H1 (cell line): ENCODE measurements around the gene ABCC9. TPM values are rescaled to one million over a fixed set of nuclear protein-coding genes. Genes with fewer than 3 reads are reported as not detected.

ENCODE experiments used
- CTCF ChIA-PET: fragments of 300-600 bp; sonication (Branson Sonifier 250); formaldehyde crosslinking; loops from one replicate; lab custom pipeline; 2021; ENCODE audit not compliant: partially characterized antibody; lab: Charles Lee
- POLR2A ChIA-PET: fragments of 300-600 bp; sonication (Branson Sonifier 250); formaldehyde crosslinking; loops from one replicate; lab custom pipeline; 2021; ENCODE audit warnings: inconsistent platforms; ENCODE audit not compliant: partially characterized antibody; lab: Charles Lee
- DNase-seq, 2 experiments: peaks; one replicate each; pipeline versions ENCODE4 v3.0.0 to v3.0.0-alpha.2; 2010 to 2022; ENCODE audit warnings: low spot score in 2 of 2, low read depth in 1 of 2, mixed read lengths in 1 of 2
- FAIRE-seq: peaks from 2 replicates; lab custom pipeline; 2011; peaks lifted over from hg19 to GRCh38; lab: Jason Lieb, UNC
- H2AFZ ChIP-seq: 2 replicates; pipeline ENCODE4 v1.8.1; 2012; ENCODE audit warnings: low read length, inconsistent platforms
- H2AK5ac ChIP-seq: 2 replicates; pipeline ENCODE4 v1.6.1; 2013; ENCODE audit warnings: low read depth, low read length
- H2BK120ac ChIP-seq: replicated peaks from 2 replicates; pipeline ENCODE3; 2013; ENCODE audit warnings: low read depth, low read length, inconsistent platforms
- H2BK12ac ChIP-seq: 2 replicates; pipeline ENCODE4 v1.6.1; 2013; ENCODE audit warnings: low read depth, low read length
- H2BK15ac ChIP-seq: 2 replicates; pipeline ENCODE4 v1.6.1; 2013; ENCODE audit warnings: low read length
- H2BK20ac ChIP-seq: 2 replicates; pipeline ENCODE4 v1.6.1; 2013; ENCODE audit warnings: low read length
- H2BK5ac ChIP-seq: 2 replicates; pipeline ENCODE4 v1.6.1; 2013; ENCODE audit warnings: low read depth, low read length
- H3K14ac ChIP-seq: 2 replicates; pipeline ENCODE4 v1.6.1; 2013; ENCODE audit warnings: inconsistent platforms; ENCODE audit not compliant: insufficient read length
- H3K18ac ChIP-seq: 2 replicates; pipeline ENCODE4 v1.6.1; 2013; ENCODE audit warnings: low read length; ENCODE audit errors: extremely low read depth
- H3K23ac ChIP-seq: 2 replicates; pipeline ENCODE4 v1.6.1; 2013; ENCODE audit warnings: inconsistent platforms; ENCODE audit not compliant: insufficient read length
- H3K23me2 ChIP-seq: 2 replicates; pipeline ENCODE4 v1.6.1; 2013; ENCODE audit warnings: low read depth, low read length
- H3K27ac ChIP-seq: 2 replicates; pipeline ENCODE4 v1.6.1; 2011; ENCODE audit warnings: low read depth, low read length, inconsistent platforms
- H3K27me3 ChIP-seq, 4 experiments: replicated peaks in 1 of 4; 1 replicate in 1 of 4; 2 replicates in 3 of 4; pipeline versions ENCODE4 v1.6.1 to v1.8.1; 2011 to 2013; ENCODE audit warnings: low read length in 3 of 4, mild to moderate bottlenecking in 3 of 4, inconsistent platforms in 2 of 4, mixed read lengths in 2 of 4, moderate library complexity in 1 of 4; ENCODE audit not compliant: control insufficient read depth in 3 of 4, insufficient read depth in 3 of 4; ENCODE audit errors: extremely low read depth in 1 of 4
- H3K36me3 ChIP-seq, 4 experiments: 2 replicates each; pipeline versions ENCODE4 v1.6.1 to v1.8.1; 2011 to 2013; ENCODE audit warnings: mild to moderate bottlenecking in 4 of 4, low read length in 3 of 4, moderate library complexity in 2 of 4, control low read depth in 1 of 4, inconsistent platforms in 1 of 4; ENCODE audit not compliant: insufficient read depth in 4 of 4, control insufficient read depth in 2 of 4
- H3K4ac ChIP-seq: replicated peaks from 2 replicates; pipeline ENCODE3; 2013; ENCODE audit warnings: low read length, low read depth, mixed read lengths, inconsistent platforms; ENCODE audit not compliant: insufficient read length
- H3K4me1 ChIP-seq, 4 experiments: replicated peaks in 1 of 4; 1 replicate in 1 of 4; 2 replicates in 3 of 4; pipeline versions ENCODE4 v1.6.1 to v1.8.1; 2011 to 2013; ENCODE audit warnings: low read length in 3 of 4, inconsistent platforms in 2 of 4, mixed read lengths in 1 of 4; ENCODE audit not compliant: insufficient read depth in 4 of 4, control insufficient read depth in 3 of 4
- H3K4me2 ChIP-seq, 2 experiments: 2 replicates each; pipeline versions ENCODE4 v1.6.1 to v1.8.1; 2011 to 2013; ENCODE audit warnings: low read depth in 2 of 2, low read length in 2 of 2, control low read depth in 1 of 2, inconsistent platforms in 1 of 2, mild to moderate bottlenecking in 1 of 2; ENCODE audit not compliant: insufficient read depth in 1 of 2
- H3K4me3 ChIP-seq, 4 experiments: fragments of 200-600, 300-600 bp in 1 of 4; sonication (generic), shearing (Covaris generic), sonication (Bioruptor Twin) in 1 of 4; 2 replicates each; pipeline versions ENCODE4 v1.5.1 to v1.8.1; 2011 to 2016; ENCODE audit warnings: low read length in 4 of 4, low read depth in 3 of 4, control low read depth in 2 of 4, inconsistent platforms in 2 of 4, mild to moderate bottlenecking in 2 of 4, mixed read lengths in 1 of 4, moderate library complexity in 1 of 4; ENCODE audit not compliant: insufficient read depth in 2 of 4; ENCODE audit errors: extremely low read depth in 1 of 4
- H3K56ac ChIP-seq: replicated peaks from 2 replicates; pipeline ENCODE3; 2013; ENCODE audit warnings: low read depth, mild to moderate bottlenecking, mixed read lengths, low read length, inconsistent platforms; ENCODE audit not compliant: insufficient read length
- H3K79me1 ChIP-seq: 2 replicates; pipeline ENCODE4 v1.6.1; 2013; ENCODE audit warnings: low read depth, low read length, control low read depth
- H3K79me2 ChIP-seq, 2 experiments: 2 replicates each; pipeline versions ENCODE4 v1.6.1 to v1.8.1; 2012 to 2013; ENCODE audit warnings: low read length in 2 of 2, mild to moderate bottlenecking in 2 of 2, inconsistent platforms in 1 of 2; ENCODE audit not compliant: insufficient read depth in 2 of 2, control insufficient read depth in 1 of 2
- H3K9ac ChIP-seq, 4 experiments: replicated peaks in 1 of 4; 1 replicate in 1 of 4; 2 replicates in 3 of 4; pipeline versions ENCODE4 v1.6.1 to v1.8.1; 2011 to 2013; ENCODE audit warnings: low read depth in 3 of 4, low read length in 3 of 4, control low read depth in 2 of 4, mild to moderate bottlenecking in 2 of 4, moderate library complexity in 2 of 4, inconsistent platforms in 1 of 4; ENCODE audit errors: extremely low read depth in 1 of 4
- H3K9me3 ChIP-seq, 2 experiments: 2 replicates each; pipeline versions ENCODE4 v1.6.1 to v1.8.1; 2012 to 2013; ENCODE audit warnings: mild to moderate bottlenecking in 2 of 2, moderate library complexity in 2 of 2, control low read depth in 1 of 2, inconsistent platforms in 1 of 2, low read depth in 1 of 2, low read length in 1 of 2, mixed read lengths in 1 of 2; ENCODE audit not compliant: insufficient read depth in 2 of 2
- H4K20me1 ChIP-seq, 2 experiments: replicated peaks in 1 of 2; 2 replicates each; pipeline versions ENCODE3 to v1.8.1; 2011 to 2013; ENCODE audit warnings: inconsistent platforms in 2 of 2, low read length in 2 of 2, mild to moderate bottlenecking in 1 of 2; ENCODE audit not compliant: insufficient read depth in 2 of 2, control insufficient read depth in 1 of 2
- H4K5ac ChIP-seq: 2 replicates; pipeline ENCODE4 v1.6.1; 2013; ENCODE audit warnings: low read length, low read depth, mixed read lengths, inconsistent platforms; ENCODE audit not compliant: insufficient read length
- H4K8ac ChIP-seq: 2 replicates; pipeline ENCODE4 v1.8.0; 2013; ENCODE audit warnings: mild to moderate bottlenecking, moderate library complexity, low read length, inconsistent platforms; ENCODE audit not compliant: insufficient read depth; ENCODE audit errors: extremely low read depth
- H4K91ac ChIP-seq: replicated peaks from 2 replicates; pipeline ENCODE3; 2013; ENCODE audit warnings: low read length, mixed read lengths, inconsistent platforms; ENCODE audit not compliant: insufficient read length
- CTBP2 ChIP-seq: IDR thresholded peaks from 2 replicates; pipeline ENCODE4 v1.7.0; 2011; ENCODE audit warnings: borderline replicate concordance, mild to moderate bottlenecking, moderate library complexity, mixed read lengths, low read length; ENCODE audit not compliant: insufficient read depth, insufficient read length
- HDAC6 ChIP-seq: IDR thresholded peaks from one replicate; pipeline ENCODE4 v1.7.1; 2012; ENCODE audit warnings: low read depth, mild to moderate bottlenecking, inconsistent platforms, low read length, moderate library complexity
- NRF1 ChIP-seq: IDR thresholded peaks from 2 replicates; pipeline ENCODE4 v1.6.1; 2011; ENCODE audit warnings: mild to moderate bottlenecking, low read depth, low read length, improper control_type of control experiment
- POLR2A ChIP-seq, 2 experiments: IDR thresholded peaks; 1 replicate in 1 of 2; 2 replicates in 1 of 2; pipeline ENCODE4 v1.6.1; 2011; ENCODE audit warnings: low read depth in 2 of 2, low read length in 2 of 2, mild to moderate bottlenecking in 2 of 2; ENCODE audit errors: control extremely low read depth in 1 of 2
- POU5F1 ChIP-seq: IDR thresholded peaks from 2 replicates; pipeline ENCODE4 v1.6.1; 2011; ENCODE audit warnings: low read depth, mild to moderate bottlenecking, low read length, moderate library complexity
- SIN3A ChIP-seq, 2 experiments: IDR thresholded peaks in 1 of 2; conservative IDR thresholded peaks in 1 of 2; 2 replicates each; pipeline ENCODE4 v1.6.1; 2011 to 2012; ENCODE audit warnings: low read length in 2 of 2, improper control_type of control experiment in 1 of 2, low read depth in 1 of 2, mild to moderate bottlenecking in 1 of 2
- SP4 ChIP-seq: IDR thresholded peaks from 2 replicates; pipeline ENCODE4 v1.6.1; 2012; ENCODE audit warnings: low read length, inconsistent platforms
- WGBS, 2 experiments: shearing (Covaris generic) in 1 of 2; methylation state at CpG; one replicate each; pipeline versions ENCODE4 v1.1.6 to v1.1.7; 2013 to 2015; ENCODE audit warnings: low lambda C conversion rate in 2 of 2, mixed read lengths in 2 of 2, inconsistent platforms in 1 of 2, low coverage in 1 of 2, missing lambda C conversion rate in 1 of 2; ENCODE audit not compliant: insufficient replicate concordance in 2 of 2, insufficient coverage in 1 of 2, insufficient read length in 1 of 2; ENCODE audit errors: extremely low coverage in 1 of 2, missing lambda C conversion rate in 1 of 2; 5-methylcytosine and 5-hydroxymethylcytosine counted together
- polyA plus RNA-seq, 7 experiments: library from polyadenylated mRNA; depleted of rRNA in 3 of 7; stranded (reverse) in 5 of 7; unstranded in 2 of 7; fragments of >200 nt in 5 of 7; fragments of 200-250 nt in 2 of 7; gene quantifications; 1 replicate in 5 of 7; 2 replicates in 1 of 7; 4 replicates in 1 of 7; pipeline versions ENCODE4 v1.2.1 to v1.2.3, GENCODE V29; 2011 to 2013; ENCODE audit warnings: missing spikeins in 2 of 7, mixed read lengths in 2 of 7
- total RNA-seq: library from RNA; stranded (reverse); fragmentation: NEBNext Ultra II Directional; extraction: Animal tissue kit (Norgen Biotek cat#: 25700); gene quantifications from 2 replicates; pipeline ENCODE4 v1.2.1, GENCODE V29; 2021
- TF ChIP-seq, protein P1 (sequence below): IDR thresholded peaks from 2 replicates; pipeline ENCODE4 v1.6.1; 2012; ENCODE audit warnings: low read length, inconsistent platforms

The ABCC9 gene
- total and polyA plus RNA-seq, 2 of the 8 experiments (the other 6 are each of a cell fraction or from before 2014, with no cell fraction given), result under 0.01 TPM; not detected in 1

DNA sequence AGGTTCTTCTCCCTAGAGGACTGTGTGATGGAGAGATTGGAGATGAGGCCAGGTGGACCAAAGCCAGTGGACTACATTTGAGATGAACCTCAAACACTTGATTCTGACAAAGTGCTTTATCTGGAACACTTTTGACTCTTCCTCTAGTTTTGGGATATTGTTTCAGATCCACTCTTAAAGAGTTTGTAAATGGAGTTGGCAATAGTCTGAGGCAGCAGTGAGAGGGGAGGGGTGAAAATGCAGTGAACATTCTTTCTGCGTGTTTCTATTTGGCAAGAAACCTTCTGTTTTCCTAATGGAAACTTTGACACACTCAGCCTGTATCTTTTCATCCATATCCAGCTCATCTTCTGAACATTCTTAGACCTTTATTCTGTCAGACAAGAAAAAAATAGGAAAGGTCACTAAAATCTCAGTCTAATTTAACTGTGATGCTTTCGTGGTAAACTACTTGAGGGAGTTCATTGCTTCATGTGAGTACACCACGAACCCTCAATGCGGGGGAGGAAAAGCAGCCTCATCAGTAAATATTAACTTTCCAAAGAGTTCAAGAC is 109.4 kb downstream of the ABCC9 start:
- Histone ChIP-seq H3K23ac (no peak overlapping the region), H3K14ac (no peak overlapping the region), H3K9me3 (no peaks in the 10 kb centered on the region), H2BK120ac (no peak overlapping the region), H3K79me1 (no peaks in the 10 kb centered on the region), H3K79me2 (no peaks in the 10 kb centered on the region), H4K91ac (no peak overlapping the region), H2BK12ac (no peak overlapping the region), H4K5ac (no peak overlapping the region), H3K18ac (no peak overlapping the region), H2BK5ac (no peak overlapping the region), H3K4me2 (no peak overlapping the region), H3K4me1 (no peaks in the 10 kb centered on the region), H2BK20ac (no peak overlapping the region), H3K23me2 (no peaks in the 10 kb centered on the region; the same call in 1 of the 2 replicates), H3K36me3 (no peaks in the 10 kb centered on the region), H3K27ac (no peak overlapping the region), H2AK5ac (no peak overlapping the region), H4K20me1 (no peaks in the 10 kb centered on the region), H3K27me3 (no peaks in the 10 kb centered on the region), H4K8ac (no peak overlapping the region), H3K4ac (no peak overlapping the region), H2AFZ (no peak overlapping the region), H3K4me3 (no peak overlapping the region), H2BK15ac (no peak overlapping the region), H3K56ac (no peak overlapping the region), H3K9ac (no peak overlapping the region)
- FAIRE-seq, result no peak
- DNase-seq, result no peak
- CTCF ChIA-PET, result no interaction called here
- WGBS, 2 experiments, result 95% methylated on average over 4 of the region's 4 CpGs; no CpG with 5 or more reads in 1 of the 2 experiments
- POLR2A ChIA-PET, result no interaction called here
- TF ChIP-seq SIN3A (conservative IDR thresholded peaks at IDR 0.05 in 1 of 2, IDR thresholded peaks at IDR 0.05 in 1 of 2; ENCODE audit: low read depth in 1 of 2, low read length in 2 of 2) (no peak), NRF1 (no peak), POLR2A (IDR thresholded peaks at IDR 0.05; ENCODE audit: control extremely low read depth in 1 of 2, low read depth in 2 of 2, low read length in 2 of 2) (no peak), HDAC6 (no peak), CTBP2 (no peak), SP4 (no peak), POU5F1 (no peak)
- TF ChIP-seq, protein P1, sequence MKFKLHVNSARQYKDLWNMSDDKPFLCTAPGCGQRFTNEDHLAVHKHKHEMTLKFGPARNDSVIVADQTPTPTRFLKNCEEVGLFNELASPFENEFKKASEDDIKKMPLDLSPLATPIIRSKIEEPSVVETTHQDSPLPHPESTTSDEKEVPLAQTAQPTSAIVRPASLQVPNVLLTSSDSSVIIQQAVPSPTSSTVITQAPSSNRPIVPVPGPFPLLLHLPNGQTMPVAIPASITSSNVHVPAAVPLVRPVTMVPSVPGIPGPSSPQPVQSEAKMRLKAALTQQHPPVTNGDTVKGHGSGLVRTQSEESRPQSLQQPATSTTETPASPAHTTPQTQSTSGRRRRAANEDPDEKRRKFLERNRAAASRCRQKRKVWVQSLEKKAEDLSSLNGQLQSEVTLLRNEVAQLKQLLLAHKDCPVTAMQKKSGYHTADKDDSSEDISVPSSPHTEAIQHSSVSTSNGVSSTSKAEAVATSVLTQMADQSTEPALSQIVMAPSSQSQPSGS, result no peak
